ENCODE measurements around the gene KCNQ1. TPM values are rescaled to one million over a fixed set of nuclear protein-coding genes. Genes with fewer than 3 reads are reported as not detected.

Gene KCNQ1
- total RNA-seq, 1 donor from 2014 or later = 7.9 TPM

GRCh38 chr11:2816523-2816922 lies 371.7 kb downstream of the KCNQ1 start:
- no peak for DNase-seq (ENCODE audit: low spot score)

GRCh38 chr11:2816941-2817421 lies 372.2 kb downstream of the KCNQ1 start:
- DNase-seq (ENCODE audit: low spot score) = peak; percentile 63

- DNase-seq (ENCODE audit: low spot score) = no peak
Measured at GRCh38 chr11:2817431-2817830, 372.6 kb downstream of the KCNQ1 start.

- DNase-seq (ENCODE audit: low spot score) = no peak
Measured at GRCh38 chr11:2818021-2818420, 373.2 kb downstream of the KCNQ1 start.

GRCh38 chr11:2818503-2818902 lies 373.7 kb downstream of the KCNQ1 start:
- no peak for DNase-seq (ENCODE audit: low spot score)

GRCh38 chr11:2819316-2819715 lies 374.5 kb downstream of the KCNQ1 start:
- DNase-seq (ENCODE audit: low spot score) = no peak

GRCh38 chr11:2820976-2821375 lies 376.2 kb downstream of the KCNQ1 start:
- no peak for DNase-seq (ENCODE audit: low spot score)

GRCh38 chr11:2821891-2822290 lies 377.1 kb downstream of the KCNQ1 start:
- DNase-seq (ENCODE audit: low spot score) = no peak

- DNase-seq (ENCODE audit: low spot score) = no peak
Measured at GRCh38 chr11:2824851-2825250, 380.0 kb downstream of the KCNQ1 start.

- DNase-seq (ENCODE audit: low spot score) = peak; percentile 78
Measured at GRCh38 chr11:2825261-2825888, 380.6 kb downstream of the KCNQ1 start.

- peak; percentile 96 for DNase-seq (ENCODE audit: low spot score)
Measured at GRCh38 chr11:2825889-2826678, 381.3 kb downstream of the KCNQ1 start.

GRCh38 chr11:2826679-2827056 lies 381.9 kb downstream of the KCNQ1 start:
- no peak for DNase-seq (ENCODE audit: low spot score)

GRCh38 chr11:2827256-2827655 lies 382.4 kb downstream of the KCNQ1 start:
- DNase-seq (ENCODE audit: low spot score) = no peak

- DNase-seq (ENCODE audit: low spot score) = no peak
Measured at GRCh38 chr11:2827792-2828191, 383.0 kb downstream of the KCNQ1 start.

- DNase-seq (ENCODE audit: low spot score) = no peak
Measured at GRCh38 chr11:2828585-2829330, 383.9 kb downstream of the KCNQ1 start.

- DNase-seq (ENCODE audit: low spot score) = no peak
Measured at GRCh38 chr11:2830030-2830812, 385.4 kb downstream of the KCNQ1 start.

GRCh38 chr11:2830886-2831285 lies 386.1 kb downstream of the KCNQ1 start:
- no peak for DNase-seq (ENCODE audit: low spot score)

- DNase-seq (ENCODE audit: low spot score) = no peak
Measured at GRCh38 chr11:2831781-2832532, 387.1 kb downstream of the KCNQ1 start.

GRCh38 chr11:2832533-2833020 lies 387.8 kb downstream of the KCNQ1 start:
- DNase-seq (ENCODE audit: low spot score) = no peak

GRCh38 chr11:2833051-2833715 lies 388.4 kb downstream of the KCNQ1 start:
- no peak for DNase-seq (ENCODE audit: low spot score)

All from umbilical cord (tissue), 2 donors.